GM18511 (cell line): ENCODE measurements around the gene LRMDA.

Experiments
- ATAC-seq: cut with Tn5 transposase; IDR thresholded peaks from one replicate; pipeline ENCODE4 v1.9.1; 2021; ENCODE audit warnings: mild to moderate bottlenecking, moderate library complexity; ENCODE audit not compliant: unreplicated experiment

Gene LRMDA

DNA sequence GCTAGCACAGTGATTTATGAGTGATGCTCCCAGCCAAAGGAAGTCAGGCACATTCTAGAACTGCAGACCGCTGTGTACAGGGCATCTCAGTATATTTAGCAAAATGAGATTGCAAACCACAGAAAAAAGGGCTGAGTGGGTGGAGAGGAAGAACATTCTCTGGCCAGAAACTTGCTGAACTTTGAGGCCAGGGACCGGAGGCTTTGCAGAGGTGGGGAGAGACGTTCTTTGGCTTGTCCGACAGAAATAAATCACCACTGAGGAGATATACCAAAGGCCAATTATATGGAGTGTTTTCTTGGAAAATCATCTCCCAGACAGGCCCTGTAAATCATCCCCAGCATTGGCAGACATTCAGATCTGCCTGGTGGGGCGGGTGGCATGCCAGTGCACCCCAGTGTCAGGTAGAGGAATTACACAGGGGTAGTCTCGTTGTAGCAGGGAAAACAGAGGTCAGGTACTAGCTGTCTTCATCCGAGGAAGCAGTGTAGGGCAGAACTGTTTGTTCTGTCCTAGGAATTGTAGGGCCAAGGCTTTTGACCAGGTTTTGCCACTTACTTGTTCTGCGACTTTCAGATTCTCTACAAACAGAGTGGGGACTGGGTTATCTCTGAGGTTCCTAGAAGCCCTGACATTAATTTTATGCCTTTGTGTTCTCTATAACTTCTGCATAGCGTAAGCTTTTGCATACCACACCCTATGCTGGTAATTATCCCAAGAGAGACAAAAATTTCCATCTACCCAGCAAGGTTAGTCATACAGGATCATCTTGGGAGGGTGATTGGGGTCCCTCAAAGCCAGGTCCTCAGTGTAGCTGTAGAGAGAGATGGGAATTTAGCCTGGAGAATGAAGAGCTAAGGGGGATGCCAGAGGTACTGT lies 655.6 kb downstream of the LRMDA start:
- peak; percentile 84 for ATAC-seq

- ATAC-seq = no peak
Measured at GRCh38 chr10:76088008-76088407, 656.6 kb downstream of the LRMDA start.

DNA sequence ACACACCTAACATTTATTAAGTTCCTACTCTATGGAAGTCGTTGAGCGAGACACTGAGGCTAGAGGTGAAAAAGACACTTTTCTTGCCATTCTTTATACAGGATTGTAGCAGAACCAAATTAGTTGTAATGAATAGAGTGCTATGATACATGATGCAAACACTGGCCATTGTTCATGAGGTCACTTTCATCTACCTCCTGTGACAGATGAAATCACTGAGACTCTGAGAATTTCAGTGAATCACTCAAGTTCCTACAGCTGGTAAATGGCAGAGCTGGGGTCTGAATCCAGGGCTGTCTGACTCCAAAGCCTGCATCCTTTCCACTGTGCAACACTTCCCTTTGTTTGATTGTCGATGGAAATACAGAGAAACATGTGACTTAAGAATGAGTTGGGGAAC lies 657.6 kb downstream of the LRMDA start:
- ATAC-seq = no peak

- no peak for ATAC-seq
Measured at GRCh38 chr10:76089556-76090180, 658.2 kb downstream of the LRMDA start.

DNA sequence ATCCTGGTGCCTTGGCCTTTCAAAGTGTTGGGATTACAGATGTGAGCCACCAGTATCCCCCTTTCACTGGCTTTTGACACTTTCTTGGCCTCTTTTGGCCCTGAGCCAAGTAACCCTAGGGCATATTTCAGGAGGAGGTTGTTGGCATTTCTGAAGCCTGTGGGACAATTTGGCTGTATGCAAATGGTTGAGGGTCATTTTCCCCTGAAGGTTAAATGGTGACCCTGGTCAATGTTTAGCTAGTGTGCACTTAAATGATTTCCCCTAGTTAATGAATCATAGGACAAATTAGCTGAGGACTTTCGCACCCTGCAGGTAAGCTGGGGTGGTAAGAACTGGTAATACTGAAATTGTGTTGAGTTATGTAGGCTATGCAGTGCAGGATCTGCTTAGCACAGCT lies 660.5 kb downstream of the LRMDA start:
- ATAC-seq = no peak

DNA sequence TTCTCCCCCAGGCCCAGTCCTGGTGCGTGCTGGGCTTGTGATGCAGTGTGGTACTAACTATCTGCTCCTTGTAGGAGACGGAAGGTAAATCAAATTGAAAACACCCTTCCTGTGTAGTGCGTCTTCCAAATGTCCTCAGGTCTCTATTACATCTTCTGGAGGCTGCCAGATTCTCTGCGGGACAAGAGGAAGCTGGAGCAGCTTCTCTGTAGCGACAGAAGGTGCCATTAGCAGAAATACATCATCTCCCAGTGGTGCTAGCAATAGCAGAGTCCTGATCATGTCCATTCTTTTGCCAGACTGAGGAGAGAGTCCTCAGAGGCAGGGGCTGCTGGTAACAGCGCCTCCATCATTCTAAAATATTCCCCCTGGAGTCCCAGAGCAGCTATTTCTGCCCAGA lies 675.2 kb downstream of the LRMDA start:
- no peak for ATAC-seq

DNA sequence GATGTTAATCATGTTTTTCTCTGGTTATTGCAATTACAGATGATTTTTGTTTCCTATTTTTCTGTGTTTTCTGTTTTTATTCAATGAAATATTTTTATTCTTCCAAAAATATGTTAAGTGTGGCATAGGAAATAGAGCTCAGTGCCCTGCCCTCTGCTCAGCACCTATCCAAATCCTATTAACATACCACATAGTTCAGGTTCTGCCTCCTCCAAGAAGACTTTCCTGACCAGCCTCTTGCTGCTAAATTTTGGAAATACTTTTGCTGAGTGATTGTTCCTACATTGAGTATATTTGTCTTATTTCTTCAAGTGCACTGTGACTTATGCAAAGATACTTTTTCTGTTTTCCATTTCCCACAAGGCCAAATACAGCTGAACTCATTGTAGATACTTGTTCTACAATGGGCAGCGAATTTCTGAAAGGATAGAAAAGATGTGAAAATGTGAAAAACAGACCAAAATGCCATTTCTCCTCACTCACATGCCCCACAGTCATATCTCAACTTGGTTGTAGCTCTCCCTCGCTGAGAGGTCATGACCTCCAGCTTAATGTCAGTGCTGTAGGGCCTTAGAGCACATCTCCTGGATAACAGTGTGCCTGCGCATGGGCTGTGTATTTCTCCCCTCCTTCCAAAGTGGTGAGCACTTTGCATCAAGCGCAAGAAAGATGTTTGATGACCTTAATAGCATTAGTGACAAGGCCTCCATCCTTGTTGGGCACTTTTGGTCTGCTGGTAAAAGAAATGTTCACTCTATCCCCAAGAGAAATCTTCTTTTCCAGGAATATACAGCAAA lies 677.3 kb downstream of the LRMDA start:
- no peak for ATAC-seq

- no peak for ATAC-seq
Measured at GRCh38 chr10:76111404-76111803, 680.0 kb downstream of the LRMDA start.

DNA sequence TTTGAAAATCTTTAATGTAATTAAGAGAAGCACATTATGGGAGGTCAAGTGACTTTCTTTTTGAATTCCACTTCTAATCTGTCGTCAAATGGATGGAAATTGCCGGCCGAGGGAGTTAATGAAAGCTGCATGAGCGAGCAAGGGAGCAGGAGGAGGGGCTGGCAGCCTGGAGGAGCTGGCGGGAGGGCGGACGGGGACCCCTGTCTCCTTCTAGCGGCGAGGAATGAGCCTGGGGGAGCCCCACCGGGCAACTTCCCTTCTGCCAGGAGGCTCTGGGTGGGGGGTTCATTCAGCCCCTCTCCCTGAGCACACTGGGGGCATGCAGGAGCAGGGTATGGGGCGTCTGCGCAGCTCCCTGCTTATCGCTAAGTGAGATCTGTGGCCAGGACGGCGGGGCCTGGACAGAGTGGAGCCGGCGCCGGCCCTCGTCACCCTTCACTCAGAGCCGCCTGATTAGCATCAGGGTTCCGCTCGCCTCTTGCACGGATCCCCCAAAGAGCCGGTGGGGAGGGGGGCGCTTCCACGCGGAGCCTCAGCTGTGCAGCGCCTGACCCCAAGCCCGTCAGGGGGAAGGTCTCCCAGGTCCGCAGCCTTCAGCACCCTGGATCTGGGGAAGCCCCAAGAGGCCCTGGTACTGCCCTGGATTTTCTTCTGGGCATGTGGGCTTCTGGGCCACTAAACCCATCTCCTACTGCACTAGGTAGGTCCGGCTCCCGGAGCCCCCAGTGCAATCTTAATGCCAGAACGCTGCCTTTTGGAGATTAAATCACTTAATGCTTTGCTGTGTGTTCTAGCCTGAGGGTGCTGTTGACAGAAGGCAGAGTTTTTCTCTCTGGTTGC lies 680.8 kb downstream of the LRMDA start:
- no peak for ATAC-seq

DNA sequence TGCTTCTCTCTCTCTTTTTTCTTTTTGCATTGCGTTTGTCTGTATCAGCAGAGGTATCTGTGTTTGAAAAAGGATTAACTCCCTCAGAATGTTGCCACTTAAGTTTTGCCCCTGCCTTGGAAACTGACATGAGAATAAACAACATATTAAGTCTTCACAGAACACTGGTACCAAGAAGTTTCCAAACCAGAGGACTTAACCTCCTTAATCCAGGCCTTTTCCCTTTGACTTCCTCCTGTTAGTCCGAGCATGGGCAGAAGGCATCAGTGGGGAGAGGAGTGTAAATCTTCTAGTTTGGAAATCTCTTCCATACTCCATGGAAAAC lies 681.4 kb downstream of the LRMDA start:
- ATAC-seq = no peak

DNA sequence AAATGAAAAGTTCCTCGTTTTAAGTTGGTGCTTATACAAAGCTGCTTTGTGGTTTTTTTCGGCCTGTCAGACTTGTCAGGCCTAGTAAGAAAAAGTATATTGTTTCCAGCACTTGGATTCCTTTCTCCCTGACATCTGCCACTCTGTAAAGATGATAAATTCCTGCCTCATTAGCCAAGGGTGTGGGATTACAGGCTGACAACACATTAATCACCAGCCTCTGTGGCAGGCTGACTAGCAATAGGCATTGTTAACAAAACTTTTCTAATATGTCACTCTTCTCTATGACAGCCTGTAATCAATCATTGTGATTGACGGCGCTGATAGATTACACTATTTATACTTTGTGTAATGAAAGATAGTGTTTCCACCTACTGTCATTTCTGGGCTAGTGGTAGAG lies 682.5 kb downstream of the LRMDA start:
- no peak for ATAC-seq

- ATAC-seq = no peak
Measured at GRCh38 chr10:76114581-76115001, 683.2 kb downstream of the LRMDA start.

GRCh38 chr10:76115131-76115470 lies 683.7 kb downstream of the LRMDA start:
- no peak for ATAC-seq

DNA sequence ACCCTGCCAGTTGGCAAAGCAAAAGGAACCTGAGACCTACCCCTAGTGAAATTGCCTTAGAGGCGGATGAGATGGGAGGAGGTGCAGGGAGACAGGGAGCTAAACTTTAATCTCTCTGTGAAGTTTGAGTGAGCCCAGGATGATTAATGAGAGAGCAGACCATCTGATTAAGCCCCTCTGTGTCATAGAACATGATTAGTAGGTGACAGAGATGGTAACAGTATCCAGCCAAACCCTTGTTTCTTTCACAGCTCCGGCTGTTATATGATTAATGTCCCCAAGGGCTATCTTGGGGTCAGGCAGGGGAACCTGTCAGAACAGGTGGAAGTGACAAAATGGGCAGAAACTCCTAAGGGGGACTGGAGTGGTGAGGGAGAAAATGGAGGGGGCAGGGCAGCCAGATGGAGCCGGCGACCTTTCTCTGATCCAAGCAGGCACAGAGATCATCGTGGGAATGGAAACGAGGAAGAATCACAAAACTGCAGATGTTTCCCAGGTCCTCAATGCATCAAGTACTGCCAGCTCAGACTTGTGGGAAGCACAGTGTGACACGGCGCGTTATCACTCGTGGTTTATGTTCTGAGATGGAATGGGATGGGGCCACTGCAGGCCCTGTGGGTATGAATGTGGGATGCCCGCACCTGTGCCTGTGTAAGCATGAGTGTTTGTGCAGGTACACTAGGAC lies 684.2 kb downstream of the LRMDA start:
- no peak for ATAC-seq

DNA sequence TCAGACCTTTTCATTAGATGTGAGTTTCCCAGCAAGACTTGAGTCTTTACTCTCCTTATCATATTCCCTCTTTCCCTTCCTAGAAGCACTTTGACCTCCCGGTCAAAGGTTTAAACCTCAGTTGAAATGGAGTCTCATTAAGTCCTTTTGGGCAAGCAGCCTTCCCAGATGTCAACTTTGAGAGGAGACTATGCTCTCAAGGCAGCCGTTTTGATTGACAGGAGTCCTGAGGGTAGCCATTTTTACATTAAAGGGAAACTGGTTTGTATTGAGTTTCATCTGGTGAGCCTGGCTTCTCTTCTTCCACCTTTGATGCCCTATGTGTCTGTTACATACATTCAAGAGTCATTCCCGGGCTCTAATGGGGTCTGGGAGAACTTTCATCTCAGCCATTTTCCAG lies 685.1 kb downstream of the LRMDA start:
- no peak for ATAC-seq

- no peak for ATAC-seq
Measured at GRCh38 chr10:76117949-76118348, 686.5 kb downstream of the LRMDA start.

GRCh38 chr10:76119036-76119435 lies 687.6 kb downstream of the LRMDA start:
- ATAC-seq = no peak

DNA sequence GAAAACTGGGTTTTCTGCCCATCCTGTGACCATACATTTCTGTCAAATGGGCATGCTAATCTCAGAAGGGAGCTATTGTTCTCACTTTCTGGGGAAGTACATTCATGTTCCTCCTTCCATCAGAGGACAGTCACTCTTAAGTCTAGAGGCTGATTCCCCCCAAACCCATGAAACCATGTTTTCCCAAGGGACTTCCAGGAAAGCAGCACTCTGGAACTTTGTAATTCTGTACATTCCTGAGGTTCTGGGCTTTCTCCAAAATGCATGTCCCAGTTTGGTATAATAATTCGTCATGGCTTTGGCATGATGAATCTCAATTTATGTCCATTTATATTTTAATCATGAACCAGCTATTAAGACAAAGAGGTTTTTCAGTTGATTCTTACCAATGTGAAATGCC lies 688.1 kb downstream of the LRMDA start:
- no peak for ATAC-seq

GRCh38 chr10:76122056-76122455 lies 690.6 kb downstream of the LRMDA start:
- ATAC-seq = no peak

- ATAC-seq = no peak
Measured at GRCh38 chr10:76124280-76124679, 692.9 kb downstream of the LRMDA start.
